SK-N-SH (cell line): ENCODE data around the gene ERI3. TPM values are rescaled to one million over a fixed set of nuclear protein-coding genes. Genes with fewer than 3 reads are reported as not detected.

ENCODE experiments used
- CTCF ChIA-PET: fragments of 300-600, 350-600 bp; formaldehyde crosslinking; extraction: SDS; loops from one replicate; lab custom pipeline; 2021; lab: Yijun Ruan, JAX
- POLR2A ChIA-PET: fragments of 350-600 bp; sonication (Branson Sonifier 250); formaldehyde crosslinking; extraction: SDS; loops from one replicate; lab custom pipeline; 2020; ENCODE audit warnings: antibody characterized with exemption, inconsistent platforms; lab: Yijun Ruan, JAX
- DNase-seq: peaks from one replicate; pipeline ENCODE4 v3.0.0; 2012
- H2AFZ ChIP-seq: fragments of 200-600 bp; sonication (generic); 2 replicates; pipeline ENCODE4 v1.8.1; 2016; ENCODE audit warnings: antibody characterized with exemption, mild to moderate bottlenecking, low read depth
- H3F3A ChIP-seq: fragments of 200-600 bp; sonication (generic); replicated peaks from 2 replicates; pipeline ENCODE3; 2016; ENCODE audit warnings: antibody characterized with exemption, mild to moderate bottlenecking; ENCODE audit not compliant: insufficient read depth
- H3K27ac ChIP-seq, 2 experiments: fragments of 200-500 bp in 1 of 2; fragments of 200-600 bp in 1 of 2; sonication (Bioruptor generic) in 1 of 2; sonication (generic), shearing (Covaris generic) in 1 of 2; 2 replicates each; pipeline versions ENCODE4 v1.5.1 to v1.6.1; 2014 to 2016; ENCODE audit warnings: low read depth in 2 of 2, inconsistent platforms in 1 of 2, low read length in 1 of 2, mild to moderate bottlenecking in 1 of 2, mixed read lengths in 1 of 2
- H3K27me3 ChIP-seq: fragments of 200-600 bp; sonication (generic), shearing (Covaris generic); 2 replicates; pipeline ENCODE4 v1.6.1; 2016; ENCODE audit warnings: mixed run types; ENCODE audit not compliant: insufficient read depth
- H3K36me3 ChIP-seq, 2 experiments: fragments of 200-500 bp in 1 of 2; fragments of 200-600 bp in 1 of 2; sonication (Bioruptor generic) in 1 of 2; sonication (generic) in 1 of 2; replicated peaks in 1 of 2; 2 replicates each; pipeline versions ENCODE3 to v1.5.1; 2014 to 2016; ENCODE audit warnings: low read length in 1 of 2, mild to moderate bottlenecking in 1 of 2; ENCODE audit not compliant: insufficient read depth in 2 of 2, control insufficient read depth in 1 of 2
- H3K4me1 ChIP-seq, 2 experiments: fragments of 200-500 bp in 1 of 2; fragments of 200-600 bp in 1 of 2; sonication (Bioruptor generic) in 1 of 2; sonication (generic), shearing (Covaris generic) in 1 of 2; 2 replicates each; pipeline versions ENCODE4 v1.5.1 to v1.6.1; 2014 to 2016; ENCODE audit warnings: low read depth in 1 of 2, low read length in 1 of 2, mixed run types in 1 of 2; ENCODE audit not compliant: insufficient read depth in 2 of 2, control insufficient read depth in 1 of 2
- H3K4me2 ChIP-seq: fragments of 200-600 bp; sonication (generic), shearing (Covaris generic); 2 replicates; pipeline ENCODE4 v1.6.1; 2017; ENCODE audit warnings: mixed run types
- H3K4me3 ChIP-seq, 2 experiments: fragments of 200-500 bp in 1 of 2; fragments of 200-600 bp in 1 of 2; sonication (Bioruptor generic) in 1 of 2; sonication (generic), shearing (Covaris generic) in 1 of 2; 2 replicates each; pipeline versions ENCODE4 v1.5.1 to v1.8.1; 2014 to 2016; ENCODE audit warnings: low read depth in 2 of 2, inconsistent platforms in 1 of 2, low read length in 1 of 2, mild to moderate bottlenecking in 1 of 2, mixed read lengths in 1 of 2, moderate library complexity in 1 of 2
- H3K79me2 ChIP-seq: fragments of 200-600 bp; sonication (generic); 2 replicates; pipeline ENCODE4 v1.8.1; 2017; ENCODE audit warnings: mild to moderate bottlenecking; ENCODE audit not compliant: insufficient read depth
- H3K9ac ChIP-seq: fragments of 200-600 bp; sonication (generic); 2 replicates; pipeline ENCODE4 v1.6.1; 2017; ENCODE audit warnings: mixed run types
- H3K9me2 ChIP-seq: fragments of 200-600 bp; sonication (generic); 2 replicates; pipeline ENCODE4 v1.6.1; 2017; ENCODE audit warnings: mixed run types
- H3K9me3 ChIP-seq: fragments of 200-600 bp; sonication (generic); 2 replicates; pipeline ENCODE4 v1.6.1; 2017; ENCODE audit warnings: mixed run types, mild to moderate bottlenecking, moderate library complexity
- H4K20me1 ChIP-seq: fragments of 200-600 bp; sonication (generic); 2 replicates; pipeline ENCODE4 v1.6.1; 2017; ENCODE audit warnings: mild to moderate bottlenecking, mixed run types; ENCODE audit not compliant: insufficient read depth
- EP300 ChIP-seq, 2 experiments: IDR thresholded peaks; 2 replicates each; pipeline versions ENCODE4 v1.4.0 to v1.6.1; 2012; ENCODE audit warnings: borderline replicate concordance in 1 of 2, low read depth in 1 of 2, low read length in 1 of 2
- FOXM1 ChIP-seq: IDR thresholded peaks from 2 replicates; pipeline ENCODE4 v1.4.0; 2012; ENCODE audit warnings: low read depth, mild to moderate bottlenecking
- JUND ChIP-seq: IDR thresholded peaks from 2 replicates; pipeline ENCODE4 v1.4.0; 2012
- USF2 ChIP-seq: fragments of 150-350 bp; IDR thresholded peaks from 2 replicates; pipeline ENCODE4 v1.6.1; 2017; ENCODE audit warnings: antibody characterized with exemption, low read length, low read depth, borderline replicate concordance
- WGBS: methylation state at CpG from one replicate; pipeline ENCODE4 v1.1.6; 2017; ENCODE audit warnings: low lambda C conversion rate; 5-methylcytosine and 5-hydroxymethylcytosine counted together
- polyA plus RNA-seq, 3 experiments: library from polyadenylated mRNA; depleted of rRNA; stranded (reverse); fragments of >200 nt; gene quantifications; 2 replicates each; pipeline ENCODE4 v1.2.3, GENCODE V29; 2012
- TF ChIP-seq, protein P1 (sequence below): IDR thresholded peaks from 2 replicates; pipeline ENCODE4 v1.4.0; 2012; ENCODE audit warnings: low read depth
- TF ChIP-seq, protein P2 (sequence below): IDR thresholded peaks from 2 replicates; pipeline ENCODE4; 2012

ERI3 gene
- polyA plus RNA-seq, 1 of the 3 experiments (the other 2 are of a cell fraction): 60.7 TPM

GRCh38 chr1:44330935-44331334 is 24.1 kb downstream of the ERI3 start:
- Histone ChIP-seq H3K4me1 (peaks cover 31 to 32% of the 10 kb centered on the region in 2 experiments), H3K27me3 (no peaks in the 10 kb centered on the region), H3F3A (peaks cover 26% of the 10 kb centered on the region), H3K27ac (no peak overlapping the region), H3K9ac (no peak overlapping the region), H3K79me2 (no peaks in the 10 kb centered on the region; the same call in 1 of the 2 replicates), H3K4me3 (no peak overlapping the region), H4K20me1 (no peaks in the 10 kb centered on the region), H3K4me2 (no peak overlapping the region), H3K9me2 (no peaks in the 10 kb centered on the region), H2AFZ (no peak overlapping the region), H3K36me3 (peaks cover 17 to 25% of the 10 kb centered on the region in 2 experiments), H3K9me3 (no peaks in the 10 kb centered on the region)
- DNase-seq: no peak
- WGBS: 93% methylated on average over 2 of the region's 2 CpGs
- TF ChIP-seq, protein P1, sequence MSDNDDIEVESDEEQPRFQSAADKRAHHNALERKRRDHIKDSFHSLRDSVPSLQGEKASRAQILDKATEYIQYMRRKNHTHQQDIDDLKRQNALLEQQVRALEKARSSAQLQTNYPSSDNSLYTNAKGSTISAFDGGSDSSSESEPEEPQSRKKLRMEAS: no peak
- no peak for TF ChIP-seq FOXM1
- TF ChIP-seq EP300 (IDR thresholded peaks at IDR 0.05; ENCODE audit: borderline replicate concordance in 1 of 2, low read depth in 1 of 2, low read length in 1 of 2): no peak
- TF ChIP-seq JUND: no peak
- no peak for TF ChIP-seq USF2
- CTCF ChIA-PET: interaction anchor here (1.5 to 3.6 kb wide), 2 partner anchors 12 to 15 kb away, joined by 3 to 21 read pairs; no protein-coding TSS in a partner anchor
- POLR2A ChIA-PET: no interaction called here

DNA sequence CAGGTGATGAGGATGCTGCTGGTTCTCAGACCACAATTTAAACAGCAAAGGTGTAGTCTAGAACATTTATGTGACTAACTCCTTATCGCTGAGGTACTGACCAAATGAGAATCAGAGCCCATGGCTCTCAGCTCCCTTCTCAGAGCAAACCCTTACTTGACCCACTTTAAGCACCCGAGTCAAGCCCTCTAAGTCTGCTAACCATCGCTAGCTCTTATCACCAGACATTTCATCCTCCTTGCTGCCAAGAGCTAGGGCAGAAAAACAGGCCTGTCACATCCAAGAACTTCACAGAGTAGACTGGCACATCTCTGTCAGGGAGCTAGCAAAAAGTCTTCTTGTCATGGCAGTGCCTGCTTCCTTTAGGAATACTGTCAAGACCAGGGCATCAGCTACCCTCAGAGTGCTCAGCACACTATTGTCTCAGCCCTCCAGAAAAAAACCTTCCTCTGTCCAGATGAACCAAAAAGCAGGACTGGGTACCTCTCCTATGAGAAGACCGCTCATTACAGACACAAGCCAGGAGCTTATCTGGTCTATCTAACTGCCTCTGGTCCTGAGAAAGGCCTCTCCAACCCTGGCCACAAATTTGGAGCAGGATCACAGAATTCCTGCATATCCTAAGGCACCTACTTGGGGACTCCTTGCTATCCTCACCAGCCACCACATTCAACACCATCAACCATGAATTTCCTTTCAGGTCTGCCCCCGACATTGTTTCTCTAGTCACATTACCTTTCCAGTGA is 26.2 kb downstream of the ERI3 start:
- DNase-seq: no peak
- WGBS: 81% methylated on average over 5 of the region's 5 CpGs
- peak overlapping the region; percentile 32; the same call in 1 of the 2 replicates for H3K4me2 ChIP-seq
- H3K79me2 ChIP-seq: peaks cover 6% of the 10 kb centered on the region; the same call in 1 of the 2 replicates
- H3F3A ChIP-seq: peaks cover 27% of the 10 kb centered on the region
- peak overlapping the region; percentile 65; the same call in 1 of the 2 replicates for H3K9ac ChIP-seq
- no peaks in the 10 kb centered on the region for H3K27me3 ChIP-seq
- no peaks in the 10 kb centered on the region for H3K9me2 ChIP-seq
- no peak overlapping the region for H2AFZ ChIP-seq
- peaks cover 0 to 11% of the 10 kb centered on the region in 2 experiments for H3K36me3 ChIP-seq
- peak overlapping the region; percentile 56 to 96 for H3K27ac ChIP-seq
- H3K4me3 ChIP-seq: no peak overlapping the region
- ChIA-PET POLR2A (no interaction called here), CTCF (interaction anchor here (1.2 to 3.9 kb wide), 6 partner anchors 10 to 111 kb away, joined by 3 to 21 read pairs (median 8); no protein-coding TSS in a partner anchor)
- TF ChIP-seq, protein P2, sequence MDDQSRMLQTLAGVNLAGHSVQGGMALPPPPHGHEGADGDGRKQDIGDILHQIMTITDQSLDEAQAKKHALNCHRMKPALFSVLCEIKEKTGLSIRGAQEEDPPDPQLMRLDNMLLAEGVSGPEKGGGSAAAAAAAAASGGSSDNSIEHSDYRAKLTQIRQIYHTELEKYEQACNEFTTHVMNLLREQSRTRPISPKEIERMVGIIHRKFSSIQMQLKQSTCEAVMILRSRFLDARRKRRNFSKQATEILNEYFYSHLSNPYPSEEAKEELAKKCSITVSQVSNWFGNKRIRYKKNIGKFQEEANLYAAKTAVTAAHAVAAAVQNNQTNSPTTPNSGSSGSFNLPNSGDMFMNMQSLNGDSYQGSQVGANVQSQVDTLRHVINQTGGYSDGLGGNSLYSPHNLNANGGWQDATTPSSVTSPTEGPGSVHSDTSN: peak; percentile 66
- no peak for TF ChIP-seq JUND
- H3K9me3 ChIP-seq: no peaks in the 10 kb centered on the region
- no peaks in the 10 kb centered on the region for H4K20me1 ChIP-seq
- H3K4me1 ChIP-seq: peaks cover 31 to 33% of the 10 kb centered on the region in 2 experiments
